GM18870 (cell line): ENCODE results near the gene PLCH2.

ENCODE experiments used
- ATAC-seq: cut with Tn5 transposase; IDR thresholded peaks from one replicate; pipeline ENCODE4 v1.9.1; 2021; ENCODE audit warnings: moderate library complexity; ENCODE audit not compliant: unreplicated experiment

Gene PLCH2

DNA sequence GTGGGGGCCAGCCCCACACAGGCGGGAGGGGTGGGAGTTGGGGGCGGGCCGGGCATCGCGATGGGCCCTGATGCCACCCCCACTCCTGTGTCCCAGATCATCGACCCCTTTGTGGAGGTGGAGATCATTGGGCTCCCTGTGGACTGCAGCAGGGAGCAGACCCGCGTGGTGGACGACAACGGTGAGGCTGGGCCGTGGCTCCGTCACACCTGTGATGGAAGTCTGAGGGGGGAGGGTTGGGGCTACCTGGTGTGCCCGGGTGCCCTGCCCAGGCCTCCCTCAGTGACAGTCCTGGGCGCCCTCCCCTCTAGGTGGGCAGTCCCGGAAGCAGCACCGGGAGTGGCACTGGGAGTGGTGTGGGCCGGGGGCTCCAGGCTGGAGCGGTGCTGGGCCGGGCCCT lies 22.6 kb downstream of the PLCH2 start:
- no peak for ATAC-seq

DNA sequence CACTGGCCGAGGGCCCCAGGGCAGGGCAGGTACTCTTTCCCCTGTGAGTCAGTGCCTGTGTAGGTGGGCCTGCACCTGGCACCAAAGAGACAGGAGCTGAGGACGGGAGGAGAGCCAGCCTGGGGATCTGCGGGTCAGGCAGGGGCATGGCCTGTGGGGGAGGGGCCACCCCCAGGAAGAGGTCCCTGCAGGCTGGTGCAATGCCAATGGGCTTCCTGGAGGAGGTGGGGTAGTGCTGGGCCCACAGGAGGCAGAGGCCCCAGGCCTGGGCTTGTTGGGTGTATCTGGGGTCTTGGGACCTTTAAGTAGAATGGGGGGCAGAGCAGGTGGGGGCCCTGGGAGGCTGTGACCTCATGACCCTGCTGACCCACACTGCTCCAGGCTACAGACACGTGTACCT lies 23.2 kb downstream of the PLCH2 start:
- ATAC-seq = no peak

GRCh38 chr1:2499986-2500596 lies 24.0 kb downstream of the PLCH2 start:
- no peak for ATAC-seq

DNA sequence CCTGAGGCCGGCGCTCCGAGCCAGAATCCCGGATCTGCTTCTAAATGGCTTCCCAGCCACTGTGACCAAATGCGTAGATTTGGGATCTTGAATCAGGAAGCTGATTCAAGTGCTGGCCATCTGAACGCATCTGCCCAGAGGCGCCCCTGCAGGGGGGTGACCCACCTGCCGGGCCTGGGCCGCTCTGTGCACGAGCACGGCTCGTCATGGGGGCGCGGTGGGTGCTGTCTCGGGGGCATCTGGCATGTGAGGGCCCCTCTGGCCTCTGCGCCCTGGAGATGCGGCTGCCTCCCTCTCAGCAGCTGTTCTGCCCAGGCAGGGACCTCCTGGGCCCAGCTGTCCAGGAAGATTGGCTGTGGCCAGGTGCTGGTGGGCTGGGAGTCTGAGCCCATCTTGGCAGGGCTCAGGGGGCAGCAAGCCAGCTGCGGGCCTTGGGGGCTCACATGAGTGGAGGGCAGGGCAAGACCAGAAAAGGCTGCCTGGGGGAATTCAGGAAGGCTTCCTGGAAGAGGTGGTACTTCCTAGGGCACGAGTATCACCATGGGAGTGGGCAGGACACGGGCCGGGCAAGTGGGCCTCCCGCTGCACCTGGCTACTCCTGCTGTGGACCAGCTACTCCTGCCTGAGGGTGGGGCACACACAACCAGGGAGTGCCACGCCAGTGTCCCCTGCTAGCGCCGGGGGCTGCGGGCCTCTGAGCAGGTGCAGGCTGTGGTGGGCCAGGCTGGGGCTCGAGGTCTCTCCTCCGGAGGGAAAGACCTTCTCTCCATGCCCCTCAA lies 25.1 kb downstream of the PLCH2 start:
- no peak for ATAC-seq

DNA sequence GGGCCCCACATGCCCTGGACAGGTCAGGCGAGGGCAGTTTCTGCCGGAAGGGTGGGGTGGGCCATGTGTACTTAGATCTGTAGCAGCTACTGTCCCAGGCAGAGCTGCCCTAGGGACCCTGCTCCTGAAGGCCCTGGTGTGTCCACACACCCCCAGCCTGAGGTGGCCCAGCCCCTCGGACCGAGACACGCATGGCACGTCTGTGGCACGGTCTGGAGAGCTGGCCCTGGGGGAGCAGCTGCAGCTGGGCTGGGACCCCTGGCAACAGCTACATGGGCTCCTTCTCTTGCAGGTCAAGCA lies 25.7 kb downstream of the PLCH2 start:
- no peak for ATAC-seq

GRCh38 chr1:2502210-2502609 lies 26.1 kb downstream of the PLCH2 start:
- no peak for ATAC-seq

GRCh38 chr1:2502661-2503553 lies 26.8 kb downstream of the PLCH2 start:
- no peak for ATAC-seq

DNA sequence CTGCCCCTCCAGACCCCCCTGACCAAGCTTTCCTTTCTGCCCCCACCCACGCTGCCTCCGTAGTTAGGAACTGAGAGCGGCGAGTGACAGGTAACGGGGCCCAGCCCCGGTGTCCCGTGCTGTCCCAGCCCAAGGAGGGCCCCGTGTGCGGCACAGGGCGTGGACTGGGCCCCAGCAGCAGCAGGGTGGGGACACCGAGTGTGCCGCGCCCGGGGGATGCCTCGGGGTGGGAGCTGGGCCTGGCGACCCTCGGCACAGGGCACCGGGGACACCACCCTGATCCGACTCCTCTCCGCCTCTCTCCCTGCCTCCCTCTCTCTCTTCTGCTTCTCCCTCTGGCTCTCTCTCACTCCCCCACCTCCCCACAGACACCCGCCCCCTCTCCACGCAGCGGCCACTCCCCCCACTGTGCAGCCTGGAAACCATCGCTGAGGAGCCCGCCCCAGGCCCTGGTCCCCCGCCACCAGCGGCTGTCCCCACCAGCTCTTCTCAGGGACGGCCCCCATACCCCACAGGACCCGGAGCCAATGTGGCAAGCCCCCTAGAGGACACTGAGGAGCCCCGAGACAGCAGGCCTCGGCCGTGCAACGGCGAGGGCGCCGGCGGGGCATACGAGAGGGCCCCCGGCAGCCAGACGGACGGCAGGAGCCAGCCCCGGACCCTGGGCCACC lies 27.6 kb downstream of the PLCH2 start:
- ATAC-seq = no peak

DNA sequence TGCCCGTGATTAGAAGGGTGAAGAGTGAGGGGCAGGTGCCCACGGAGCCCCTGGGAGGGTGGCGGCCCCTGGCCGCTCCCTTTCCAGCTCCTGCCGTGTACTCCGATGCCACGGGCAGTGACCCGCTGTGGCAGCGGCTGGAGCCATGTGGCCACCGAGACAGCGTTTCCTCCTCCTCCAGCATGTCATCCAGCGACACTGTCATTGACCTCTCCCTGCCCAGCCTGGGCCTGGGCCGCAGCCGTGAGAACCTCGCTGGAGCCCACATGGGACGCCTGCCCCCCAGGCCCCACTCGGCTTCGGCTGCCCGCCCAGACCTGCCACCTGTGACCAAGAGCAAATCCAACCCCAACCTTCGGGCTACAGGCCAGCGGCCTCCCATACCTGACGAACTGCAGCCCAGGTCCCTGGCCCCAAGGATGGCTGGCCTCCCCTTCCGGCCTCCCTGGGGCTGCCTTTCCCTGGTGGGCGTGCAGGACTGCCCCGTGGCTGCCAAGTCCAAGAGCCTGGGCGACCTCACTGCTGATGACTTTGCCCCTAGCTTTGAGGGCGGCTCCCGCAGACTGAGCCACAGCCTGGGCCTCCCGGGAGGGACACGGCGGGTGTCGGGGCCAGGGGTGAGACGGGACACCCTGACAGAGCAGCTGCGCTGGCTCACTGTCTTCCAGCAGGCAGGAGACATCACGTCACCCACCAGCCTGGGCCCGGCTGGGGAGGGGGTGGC lies 28.3 kb downstream of the PLCH2 start:
- ATAC-seq = no peak

DNA sequence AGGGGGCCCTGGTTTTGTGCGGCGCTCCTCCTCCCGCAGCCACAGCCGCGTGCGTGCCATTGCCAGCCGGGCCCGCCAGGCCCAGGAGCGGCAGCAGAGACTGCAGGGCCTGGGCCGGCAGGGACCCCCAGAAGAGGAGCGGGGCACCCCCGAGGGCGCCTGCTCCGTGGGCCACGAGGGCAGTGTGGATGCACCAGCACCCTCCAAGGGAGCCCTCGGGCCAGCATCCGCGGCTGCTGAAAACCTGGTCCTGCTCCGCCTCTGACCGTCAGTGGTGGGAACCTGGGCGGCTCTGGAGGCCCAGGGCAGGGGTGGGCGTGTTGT lies 28.8 kb downstream of the PLCH2 start:
- ATAC-seq = no peak

GRCh38 chr1:2505461-2505994 lies 29.4 kb downstream of the PLCH2 start:
- no peak for ATAC-seq

GRCh38 chr1:2506007-2506860 lies 30.1 kb downstream of the PLCH2 start:
- no peak for ATAC-seq

- ATAC-seq = no peak
These were observed 30.9 kb downstream of the PLCH2 start for GRCh38 chr1:2506901-2507565.

DNA sequence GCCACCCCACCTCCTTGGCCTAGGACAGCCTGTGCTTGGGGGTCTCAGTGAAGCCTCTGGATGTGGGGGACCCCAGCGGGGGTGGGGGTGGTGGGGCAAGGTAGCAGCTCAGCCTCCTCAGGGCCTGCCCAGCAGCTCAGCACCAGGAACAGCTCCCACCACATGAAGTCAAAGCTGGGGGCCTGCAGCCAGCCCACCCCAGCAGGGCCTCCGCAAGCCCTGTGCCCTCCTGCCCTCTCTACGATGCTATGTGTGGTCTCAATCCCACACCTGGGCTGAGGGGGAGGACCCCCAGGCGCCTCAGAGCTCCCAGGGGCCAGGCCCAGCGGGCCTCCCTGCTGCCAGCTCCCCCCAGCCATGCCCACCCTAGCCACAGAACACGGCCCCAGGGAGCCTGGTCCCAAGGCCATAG lies 31.7 kb downstream of the PLCH2 start:
- no peak for ATAC-seq

DNA sequence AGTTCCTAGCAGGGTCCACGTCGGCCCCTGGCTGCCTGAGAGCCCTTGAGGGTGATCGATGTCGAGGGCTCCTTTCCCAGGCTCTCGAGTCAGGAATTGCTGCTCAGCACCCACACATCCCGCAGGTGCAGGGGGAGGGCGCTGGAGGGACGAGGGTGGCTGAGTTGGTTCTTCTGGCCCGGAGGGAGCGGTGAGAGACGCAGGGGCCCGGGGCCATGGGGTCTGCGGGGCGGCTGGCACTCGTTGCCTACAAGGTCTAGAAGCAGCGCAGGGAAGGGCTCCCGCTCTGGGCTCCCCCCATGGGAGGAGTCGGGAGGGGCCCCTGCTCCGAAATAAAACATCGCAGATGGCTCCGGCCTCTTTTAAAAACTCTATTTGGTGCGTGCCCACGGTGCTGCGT lies 32.1 kb downstream of the PLCH2 start:
- no peak for ATAC-seq

DNA sequence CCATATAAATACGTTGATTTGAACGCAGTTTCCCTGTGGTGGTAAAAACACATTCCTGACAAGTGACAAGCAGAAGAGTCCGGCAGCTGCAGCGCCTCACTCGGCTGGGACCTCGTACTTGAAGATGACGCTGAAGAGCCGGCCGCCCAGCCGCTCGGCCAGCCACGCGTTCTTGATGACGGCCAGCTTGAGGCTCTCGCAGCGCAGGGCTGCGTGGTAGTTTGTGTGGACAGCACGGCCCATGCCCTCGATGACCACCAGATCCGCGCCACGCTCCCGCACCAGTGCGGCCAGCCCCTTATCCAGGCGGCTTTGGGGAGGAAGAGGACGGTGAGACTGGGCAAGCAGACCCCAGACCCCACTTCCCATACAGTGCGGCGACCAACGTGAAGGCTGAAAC lies 32.7 kb downstream of the PLCH2 start:
- ATAC-seq = no peak

DNA sequence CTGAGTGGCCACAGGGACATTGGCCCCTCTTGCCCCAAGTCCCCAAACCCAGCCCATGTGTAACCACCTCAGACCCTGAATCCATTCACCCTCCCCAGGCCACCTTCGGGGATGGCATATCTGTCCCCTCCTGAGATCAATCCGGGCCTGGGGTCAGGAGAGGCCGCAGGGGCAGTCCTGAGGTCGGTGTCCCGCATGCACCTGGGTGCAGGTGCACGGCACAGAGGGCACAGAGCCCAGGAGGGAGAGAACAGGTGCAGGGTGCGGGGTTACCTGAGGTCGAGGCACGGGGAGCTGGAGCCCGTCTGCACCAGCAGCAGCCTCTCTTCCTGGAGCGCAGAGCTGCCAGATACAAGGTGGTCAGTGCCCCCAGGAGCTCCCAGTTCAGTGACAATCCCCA lies 33.5 kb downstream of the PLCH2 start:
- no peak for ATAC-seq

- ATAC-seq = no peak
These were observed 34.5 kb downstream of the PLCH2 start for GRCh38 chr1:2510366-2511155.
